C4-2B (cell line): ENCODE results near the gene SUV39H2.

Source experiments
- CTCF ChIP-seq: fragments of 450-650 bp; conservative IDR thresholded peaks from 2 replicates; pipeline ENCODE4 v1.5.1; 2017; ENCODE audit warnings: mild to moderate bottlenecking
- ZFX ChIP-seq: fragments of 450-650 bp; IDR thresholded peaks from 2 replicates; pipeline ENCODE4 v1.6.1; 2017

- TF ChIP-seq CTCF (no peak), ZFX (no peak)
Observed at GRCh38 chr10:14918964-14919363, 40.3 kb downstream of the SUV39H2 start.
